ENCODE data around the gene ZNF689. TPM values are rescaled to one million over a fixed set of nuclear protein-coding genes. Genes with fewer than 3 reads are reported as not detected.

ZNF689 gene
- total and polyA plus RNA-seq, 2 of the 13 experiments (the other 11 are each of a cell fraction or from before 2014, with no cell fraction given): 9.7 to 19.5 TPM

- TF ChIP-seq ZMAT5 (CRISPR knock-in tag; IDR thresholded peaks at IDR 0.05; ENCODE audit: borderline replicate concordance, low read depth) (no peak), NFKBIZ (CRISPR knock-in tag; IDR thresholded peaks at IDR 0.05) (peak; percentile 23; the same call in 1 of the 2 replicates), REL (CRISPR knock-in tag; conservative IDR thresholded peaks at IDR 0.05) (peak; percentile 87; the same call in 1 of the 2 replicates), IRF9 (CRISPR knock-in tag; IDR thresholded peaks at IDR 0.05; ENCODE audit: borderline replicate concordance) (peak; percentile 65; the same call in 1 of the 2 replicates), SUZ12 (IDR thresholded peaks at IDR 0.05; ENCODE audit: low read depth, low read length) (no peak), CTCF (CRISPR knock-in tag; IDR thresholded peaks at IDR 0.05) (no peak; the same call in none of the 2 replicates), HNRNPLL (IDR thresholded peaks at IDR 0.05; ENCODE audit: low read depth, low read length, poor library complexity, severe bottlenecking) (peak; percentile 94), ZNF382 (CRISPR knock-in tag; IDR thresholded peaks at IDR 0.05; ENCODE audit: borderline replicate concordance) (no peak), TSC22D2 (CRISPR knock-in tag; IDR thresholded peaks at IDR 0.05; ENCODE audit: borderline replicate concordance) (no peak), ZNF10 (CRISPR knock-in tag; IDR thresholded peaks at IDR 0.05; ENCODE audit: borderline replicate concordance, low read depth) (no peak), ZNF230 (CRISPR knock-in tag; IDR thresholded peaks at IDR 0.05) (peak; percentile 87), BRD4 (CRISPR knock-in tag; IDR thresholded peaks at IDR 0.05) (peak; percentile 63), XRCC5 (optimal IDR thresholded peaks at IDR 0.05; ENCODE audit: low read length) (peak; percentile 84)
- TF ChIP-seq, protein P1, sequence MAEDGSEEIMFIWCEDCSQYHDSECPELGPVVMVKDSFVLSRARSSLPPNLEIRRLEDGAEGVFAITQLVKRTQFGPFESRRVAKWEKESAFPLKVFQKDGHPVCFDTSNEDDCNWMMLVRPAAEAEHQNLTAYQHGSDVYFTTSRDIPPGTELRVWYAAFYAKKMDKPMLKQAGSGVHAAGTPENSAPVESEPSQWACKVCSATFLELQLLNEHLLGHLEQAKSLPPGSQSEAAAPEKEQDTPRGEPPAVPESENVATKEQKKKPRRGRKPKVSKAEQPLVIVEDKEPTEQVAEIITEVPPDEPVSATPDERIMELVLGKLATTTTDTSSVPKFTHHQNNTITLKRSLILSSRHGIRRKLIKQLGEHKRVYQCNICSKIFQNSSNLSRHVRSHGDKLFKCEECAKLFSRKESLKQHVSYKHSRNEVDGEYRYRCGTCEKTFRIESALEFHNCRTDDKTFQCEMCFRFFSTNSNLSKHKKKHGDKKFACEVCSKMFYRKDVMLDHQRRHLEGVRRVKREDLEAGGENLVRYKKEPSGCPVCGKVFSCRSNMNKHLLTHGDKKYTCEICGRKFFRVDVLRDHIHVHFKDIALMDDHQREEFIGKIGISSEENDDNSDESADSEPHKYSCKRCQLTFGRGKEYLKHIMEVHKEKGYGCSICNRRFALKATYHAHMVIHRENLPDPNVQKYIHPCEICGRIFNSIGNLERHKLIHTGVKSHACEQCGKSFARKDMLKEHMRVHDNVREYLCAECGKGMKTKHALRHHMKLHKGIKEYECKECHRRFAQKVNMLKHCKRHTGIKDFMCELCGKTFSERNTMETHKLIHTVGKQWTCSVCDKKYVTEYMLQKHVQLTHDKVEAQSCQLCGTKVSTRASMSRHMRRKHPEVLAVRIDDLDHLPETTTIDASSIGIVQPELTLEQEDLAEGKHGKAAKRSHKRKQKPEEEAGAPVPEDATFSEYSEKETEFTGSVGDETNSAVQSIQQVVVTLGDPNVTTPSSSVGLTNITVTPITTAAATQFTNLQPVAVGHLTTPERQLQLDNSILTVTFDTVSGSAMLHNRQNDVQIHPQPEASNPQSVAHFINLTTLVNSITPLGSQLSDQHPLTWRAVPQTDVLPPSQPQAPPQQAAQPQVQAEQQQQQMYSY (CRISPR knock-in tag; IDR thresholded peaks at IDR 0.05): no peak
- TF ChIP-seq, protein P2, sequence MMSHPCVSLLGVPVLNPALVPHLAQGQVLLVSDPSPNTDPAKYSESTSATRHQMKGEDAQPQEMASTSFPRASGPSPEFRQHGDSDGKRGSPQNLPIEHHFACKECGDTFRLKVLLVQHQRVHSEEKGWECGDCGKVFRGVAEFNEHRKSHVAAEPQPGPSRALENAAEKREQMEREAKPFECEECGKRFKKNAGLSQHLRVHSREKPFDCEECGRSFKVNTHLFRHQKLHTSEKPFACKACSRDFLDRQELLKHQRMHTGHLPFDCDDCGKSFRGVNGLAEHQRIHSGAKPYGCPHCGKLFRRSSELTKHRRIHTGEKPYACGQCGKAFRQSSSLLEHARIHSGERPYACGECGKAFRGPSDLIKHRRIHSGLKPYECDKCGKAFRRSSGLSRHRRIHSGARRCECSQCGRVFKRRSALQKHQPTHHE (CRISPR knock-in tag; IDR thresholded peaks at IDR 0.05; ENCODE audit: borderline replicate concordance): no peak; the same call in 1 of the 2 replicates
Measured at GRCh38 chr16:30557957-30558788, 52.0 kb downstream of the ZNF689 start, which contains the start of gene ZNF764 (continued).

Measured in HepG2 (cell line).